ENCODE results near the gene CDH5. TPM values are rescaled to one million over a fixed set of nuclear protein-coding genes. Genes with fewer than 3 reads are reported as not detected.

Gene CDH5
- total and polyA plus RNA-seq, 2 donors (not counting 3 experiments of a cell fraction or from before 2014, with no cell fraction given) = 765 to 815 TPM

DNA sequence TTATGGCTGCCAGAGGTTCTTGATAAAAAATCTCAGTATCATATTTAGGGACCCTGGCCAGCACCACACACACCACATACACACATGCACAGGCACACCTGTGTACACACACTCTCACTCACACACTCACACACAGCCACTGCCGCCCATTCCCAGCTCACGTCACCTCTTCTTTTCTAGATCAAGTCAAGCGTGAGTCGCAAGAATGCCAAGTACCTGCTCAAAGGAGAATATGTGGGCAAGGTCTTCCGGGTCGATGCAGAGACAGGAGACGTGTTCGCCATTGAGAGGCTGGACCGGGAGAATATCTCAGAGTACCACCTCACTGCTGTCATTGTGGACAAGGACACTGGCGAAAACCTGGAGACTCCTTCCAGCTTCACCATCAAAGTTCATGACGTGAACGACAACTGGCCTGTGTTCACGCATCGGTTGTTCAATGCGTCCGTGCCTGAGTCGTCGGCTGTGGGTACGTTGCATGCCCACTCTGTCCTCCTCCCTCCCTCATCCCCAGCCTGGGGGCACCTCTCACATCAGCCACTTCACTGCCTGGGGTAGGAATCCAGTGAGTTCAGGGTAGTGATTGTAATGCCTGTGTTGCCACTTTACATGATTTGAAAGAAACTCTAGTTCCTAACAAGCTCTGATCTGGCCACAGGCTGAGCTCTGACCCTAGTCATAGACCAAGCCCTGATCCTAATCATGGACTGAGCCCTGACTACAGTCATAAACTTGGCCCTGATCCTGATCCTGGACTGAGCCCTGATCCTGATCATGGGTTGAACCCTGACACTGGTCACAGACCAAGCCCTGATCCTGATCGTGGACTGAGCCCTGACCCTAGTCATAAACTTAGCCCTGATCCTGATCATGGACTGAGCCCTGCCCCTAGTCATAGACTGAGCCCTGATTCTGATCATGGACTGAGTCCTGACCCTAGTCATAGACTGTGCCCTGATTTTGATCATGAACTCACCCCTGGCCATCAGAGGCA is 20.4 kb downstream of the CDH5 start:
- dilution Hi-C loops (cut with MboI; ENCODE audit: extremely low pct_ligation_motif_present, low sequenced_read_pairs) (no loop called here), intact Hi-C loops (cut with micrococcal nuclease) (no loop called here)
- CTCF ChIA-PET = interaction anchor here (0.6 to 1.5 kb wide), 3 partner anchors 20 to 29 kb away, joined by 3 to 4 read pairs (median 3); no protein-coding TSS in a partner anchor

DNA sequence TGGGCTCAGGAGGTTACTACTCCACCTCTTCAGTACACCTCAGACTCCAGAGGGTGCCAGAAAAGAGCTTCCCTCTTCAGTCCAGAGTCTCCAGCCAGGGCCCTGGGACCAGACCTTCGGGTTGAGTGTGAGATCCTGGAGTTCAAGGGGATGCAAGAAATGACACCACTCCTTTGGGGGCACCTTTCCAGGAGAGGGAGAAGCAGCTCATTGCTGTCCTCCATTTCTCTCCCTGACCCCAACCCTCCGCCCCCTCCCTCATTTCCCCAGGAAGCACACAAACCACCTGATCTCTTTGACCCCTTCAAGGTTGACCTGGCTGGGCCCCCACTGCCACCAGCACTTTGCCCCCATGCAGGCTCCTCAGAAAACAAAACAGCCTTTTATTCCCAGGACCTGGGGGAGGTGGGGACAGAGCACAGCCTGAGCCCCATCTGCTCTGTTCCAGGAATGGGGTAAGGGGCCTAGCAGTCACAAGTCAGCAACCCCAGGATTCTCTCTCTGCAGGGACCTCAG is 21.4 kb downstream of the CDH5 start:
- H3K27me3 ChIP-seq (ENCODE audit: control insufficient read depth in 2 of 2, insufficient read depth in 2 of 2, low read length in 2 of 2) = no peaks in the 10 kb centered on the region
- no TSS peak for BruUV-seq (replicated peaks)
- peaks cover 63 to 66% of the 10 kb centered on the region in 2 experiments for H3K36me3 ChIP-seq (ENCODE audit: control insufficient read depth in 2 of 2, extremely low read depth in 1 of 2, insufficient read depth in 2 of 2, low read length in 2 of 2)
- H3K4me2 ChIP-seq (ENCODE audit: insufficient read depth, low read length) = no peak overlapping the region
- H3K9me3 ChIP-seq (replicated peaks; ENCODE audit: control insufficient read depth, insufficient read depth, low read length) = no peaks in the 10 kb centered on the region
- H3K4me1 ChIP-seq (ENCODE audit: control insufficient read depth, extremely low read depth, insufficient read depth, low read length) = peaks cover 16% of the 10 kb centered on the region
- dilution Hi-C loops (cut with MboI; ENCODE audit: extremely low pct_ligation_motif_present, low sequenced_read_pairs) = no loop called here
- POLR2A ChIA-PET = no interaction called here
- peaks cover 92% of the 10 kb centered on the region for H3K79me2 ChIP-seq (ENCODE audit: control insufficient read depth, insufficient read depth, low read length)
- H3K9me1 ChIP-seq (replicated peaks; ENCODE audit: control insufficient read depth, extremely low read depth, insufficient read depth, low read length) = no peaks in the 10 kb centered on the region
- H3K9ac ChIP-seq (replicated peaks; ENCODE audit: extremely low read depth, insufficient read depth, low read length) = no peak overlapping the region
- H2AFZ ChIP-seq (ENCODE audit: low read depth, low read length) = no peak overlapping the region
- H4K20me1 ChIP-seq (replicated peaks; ENCODE audit: control insufficient read depth, extremely low read depth, insufficient read depth, low read length) = peaks cover 3% of the 10 kb centered on the region
- intact Hi-C loops (cut with micrococcal nuclease) = no loop called here
- DNase-seq (ENCODE audit: low read depth, low spot score) = no peak
- CTCF ChIA-PET = interaction anchor here (1.5 kb wide), 1 partner anchor 19 kb away, joined by 3 read pairs; no protein-coding TSS in a partner anchor
- no peak for FAIRE-seq
- no peak overlapping the region for H3K4me3 ChIP-seq (replicated peaks in 1 of 3; ENCODE audit: insufficient read depth in 1 of 3, low read depth in 1 of 3, low read length in 3 of 3)
- H3K27ac ChIP-seq (ENCODE audit: insufficient read depth, low read depth, low read length) = peak overlapping the region; percentile 4
- no peak for TF ChIP-seq MYC (IDR thresholded peaks at IDR 0.05; ENCODE audit: low read depth, low read length)
- TF ChIP-seq JUN (IDR thresholded peaks at IDR 0.05; ENCODE audit: borderline replicate concordance, insufficient read depth, insufficient read length, low read depth) = no peak
- TF ChIP-seq POLR2A (IDR thresholded peaks at IDR 0.05; ENCODE audit: low read depth, low read length) = no peak
- no peak for TF ChIP-seq GATA2 (IDR thresholded peaks at IDR 0.05; ENCODE audit: insufficient read depth, insufficient read length, low read depth, low read length)
- TF ChIP-seq, protein P1, sequence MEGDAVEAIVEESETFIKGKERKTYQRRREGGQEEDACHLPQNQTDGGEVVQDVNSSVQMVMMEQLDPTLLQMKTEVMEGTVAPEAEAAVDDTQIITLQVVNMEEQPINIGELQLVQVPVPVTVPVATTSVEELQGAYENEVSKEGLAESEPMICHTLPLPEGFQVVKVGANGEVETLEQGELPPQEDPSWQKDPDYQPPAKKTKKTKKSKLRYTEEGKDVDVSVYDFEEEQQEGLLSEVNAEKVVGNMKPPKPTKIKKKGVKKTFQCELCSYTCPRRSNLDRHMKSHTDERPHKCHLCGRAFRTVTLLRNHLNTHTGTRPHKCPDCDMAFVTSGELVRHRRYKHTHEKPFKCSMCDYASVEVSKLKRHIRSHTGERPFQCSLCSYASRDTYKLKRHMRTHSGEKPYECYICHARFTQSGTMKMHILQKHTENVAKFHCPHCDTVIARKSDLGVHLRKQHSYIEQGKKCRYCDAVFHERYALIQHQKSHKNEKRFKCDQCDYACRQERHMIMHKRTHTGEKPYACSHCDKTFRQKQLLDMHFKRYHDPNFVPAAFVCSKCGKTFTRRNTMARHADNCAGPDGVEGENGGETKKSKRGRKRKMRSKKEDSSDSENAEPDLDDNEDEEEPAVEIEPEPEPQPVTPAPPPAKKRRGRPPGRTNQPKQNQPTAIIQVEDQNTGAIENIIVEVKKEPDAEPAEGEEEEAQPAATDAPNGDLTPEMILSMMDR (IDR thresholded peaks at IDR 0.05; ENCODE audit: extremely low read depth in 1 of 2, insufficient read depth in 1 of 2, low read depth in 1 of 2, low read length in 2 of 2) = no peak
- no peak for TF ChIP-seq FOS (IDR thresholded peaks at IDR 0.05; ENCODE audit: borderline replicate concordance, insufficient read depth, low read length)
- TF ChIP-seq EZH2 (IDR thresholded peaks at IDR 0.05; ENCODE audit: borderline replicate concordance, low read depth, low read length, severe bottlenecking) = no peak
- no peak for TF ChIP-seq POLR2AphosphoS5 (IDR thresholded peaks at IDR 0.05; ENCODE audit: insufficient read depth, low read depth, low read length)
- TF ChIP-seq, protein P2, sequence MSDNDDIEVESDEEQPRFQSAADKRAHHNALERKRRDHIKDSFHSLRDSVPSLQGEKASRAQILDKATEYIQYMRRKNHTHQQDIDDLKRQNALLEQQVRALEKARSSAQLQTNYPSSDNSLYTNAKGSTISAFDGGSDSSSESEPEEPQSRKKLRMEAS (IDR thresholded peaks at IDR 0.05; ENCODE audit: insufficient read depth, insufficient read length) = no peak

More for the DNA sequence above, 20.4 kb downstream of the CDH5 start:
- Histone ChIP-seq H2AFZ (ENCODE audit: low read depth, low read length) (no peak overlapping the region), H3K9me3 (replicated peaks; ENCODE audit: control insufficient read depth, insufficient read depth, low read length) (no peaks in the 10 kb centered on the region), H4K20me1 (replicated peaks; ENCODE audit: control insufficient read depth, extremely low read depth, insufficient read depth, low read length) (peaks cover 3% of the 10 kb centered on the region), H3K4me2 (ENCODE audit: insufficient read depth, low read length) (no peak overlapping the region), H3K27ac (ENCODE audit: insufficient read depth, low read depth, low read length) (peak overlapping the region; percentile 4), H3K4me3 (replicated peaks in 1 of 3; ENCODE audit: insufficient read depth in 1 of 3, low read depth in 1 of 3, low read length in 3 of 3) (no peak overlapping the region), H3K36me3 (ENCODE audit: control insufficient read depth in 2 of 2, extremely low read depth in 1 of 2, insufficient read depth in 2 of 2, low read length in 2 of 2) (peaks cover 55 to 57% of the 10 kb centered on the region in 2 experiments), H3K79me2 (ENCODE audit: control insufficient read depth, insufficient read depth, low read length) (peaks cover 83% of the 10 kb centered on the region), H3K9me1 (replicated peaks; ENCODE audit: control insufficient read depth, extremely low read depth, insufficient read depth, low read length) (no peaks in the 10 kb centered on the region), H3K9ac (replicated peaks; ENCODE audit: extremely low read depth, insufficient read depth, low read length) (no peak overlapping the region), H3K27me3 (ENCODE audit: control insufficient read depth in 2 of 2, insufficient read depth in 2 of 2, low read length in 2 of 2) (no peaks in the 10 kb centered on the region), H3K4me1 (ENCODE audit: control insufficient read depth, extremely low read depth, insufficient read depth, low read length) (peaks cover 23% of the 10 kb centered on the region)
- FAIRE-seq (no peak), DNase-seq (ENCODE audit: low read depth, low spot score) (no peak)
- POLR2A ChIA-PET = interaction anchor here (1.3 kb wide), 1 partner anchor 20 kb away, joined by 3 read pairs; the partner anchor contains the start of gene CDH5
- TF ChIP-seq, protein P2 (IDR thresholded peaks at IDR 0.05; ENCODE audit: insufficient read depth, insufficient read length) = no peak
- peak; percentile 17 for TF ChIP-seq POLR2A (IDR thresholded peaks at IDR 0.05; ENCODE audit: low read depth, low read length)
- BruUV-seq (replicated peaks) = no TSS peak

Measured in endothelial cell of umbilical vein (primary cell).